Astrocyte of the spinal cord (primary cell): ENCODE measurements around the gene LTBP4.
A peak's percentile ranks its signal among the peaks of the same experiment; 100 is the strongest.

Experiments used
- DNase-seq: peaks from one replicate; pipeline ENCODE4 v3.0.0; 2011; ENCODE audit warnings: low read depth, low spot score
- H3K4me3 ChIP-seq: 2 replicates; pipeline ENCODE4 v1.5.1; 2011; ENCODE audit warnings: low read depth, mild to moderate bottlenecking, low read length, moderate library complexity
- CTCF ChIP-seq: IDR thresholded peaks from 2 replicates; pipeline ENCODE4 v1.5.1; 2012; ENCODE audit warnings: low read depth, mild to moderate bottlenecking, low read length, inconsistent platforms
- in situ Hi-C: cut with HindIII; loops from 2 replicates; pipeline ENCODE4 v1.10.0; 2017; ENCODE audit warnings: low sequenced_read_pairs

LTBP4 gene

GRCh38 chr19:40576585-40577451, 24.4 kb upstream of the LTBP4 start, which contains the start of gene SHKBP1:
TSS of gene SHKBP1 (plus strand) at chr19:40576873. CDS start at chr19:40576900, 27 bp downstream.
- peak within 1 kb of the TSS; percentile 92 for H3K4me3 ChIP-seq
- no peak for TF ChIP-seq CTCF
- in situ Hi-C loops: no loop called here

GRCh38 chr19:40578442-40578908, 22.7 kb upstream of the LTBP4 start:
- in situ Hi-C loops: no loop called here
- no peak overlapping the region for H3K4me3 ChIP-seq
- TF ChIP-seq CTCF: no peak
- DNase-seq: peak; percentile 31

More at GRCh38 chr19:40576585-40577451, 24.4 kb upstream of the LTBP4 start, which contains the start of gene SHKBP1:
- DNase-seq: peak; percentile 96

GRCh38 chr19:40580619-40581018, 20.6 kb upstream of the LTBP4 start:
- in situ Hi-C loops: no loop called here
- DNase-seq: no peak
- H3K4me3 ChIP-seq: no peak overlapping the region
- no peak for TF ChIP-seq CTCF

- no peak overlapping the region for H3K4me3 ChIP-seq
- in situ Hi-C loops: no loop called here
- no peak for TF ChIP-seq CTCF
- DNase-seq: no peak
These were observed 19.6 kb upstream of the LTBP4 start for GRCh38 chr19:40581531-40581930.

- in situ Hi-C loops: no loop called here
- DNase-seq: no peak
- no peak for TF ChIP-seq CTCF
- no peak overlapping the region for H3K4me3 ChIP-seq
These were observed 18.7 kb upstream of the LTBP4 start for GRCh38 chr19:40582467-40582866.

GRCh38 chr19:40583283-40583682, 17.9 kb upstream of the LTBP4 start:
- in situ Hi-C loops: no loop called here

More at GRCh38 chr19:40583283-40583682, 17.9 kb upstream of the LTBP4 start:
- H3K4me3 ChIP-seq: no peak overlapping the region
- DNase-seq: no peak
- no peak for TF ChIP-seq CTCF
